Ascending aorta (tissue), 2 donors: ENCODE measurements around the gene CCDC197. TPM values are rescaled to one million over a fixed set of nuclear protein-coding genes. Genes with fewer than 3 reads are reported as not detected.

Experiments used
- DNase-seq, 2 donors: peaks; one replicate each; pipeline ENCODE4 v3.0.0-alpha.2; 2019; ENCODE audit warnings: low spot score in 2 of 2
- H3K27ac ChIP-seq, 2 donors: fragments of 200-600 bp; sonication (generic); one replicate each; pipeline ENCODE4 v1.5.1; 2016 to 2017; ENCODE audit warnings: mild to moderate bottlenecking in 1 of 2
- H3K27me3 ChIP-seq: fragments of 200-600 bp; sonication (generic); one replicate; pipeline ENCODE4 v1.5.1; 2017
- H3K36me3 ChIP-seq, 2 donors: fragments of 200-600 bp; sonication (generic); one replicate each; pipeline ENCODE4 v1.5.1; 2016
- H3K4me1 ChIP-seq, 2 donors: fragments of 200-600 bp; sonication (generic); one replicate each; pipeline ENCODE4 v1.5.1; 2016 to 2017; ENCODE audit warnings: mild to moderate bottlenecking in 1 of 2
- H3K4me3 ChIP-seq, 2 donors: fragments of 200-600 bp; sonication (generic); one replicate each; pipeline ENCODE4 v1.5.1; 2016 to 2017; ENCODE audit warnings: mild to moderate bottlenecking in 1 of 2
- H3K9me3 ChIP-seq, 2 donors: fragments of 200-600 bp; sonication (generic); one replicate each; pipeline ENCODE4 v1.5.1; 2016
- intact Hi-C: fragments of 100-400 bp; cut with DNase I; formaldehyde crosslinking; loops from one replicate; pipeline ENCODE4 v1.15.1; 2023
- total RNA-seq: library from RNA; depleted of rRNA; stranded (reverse); fragments of >200 nt; gene quantifications from one replicate; pipeline ENCODE4 v1.1.0, GENCODE V29; 2016
- TF ChIP-seq, protein P1 (sequence below), 3 experiments: fragments of 200-600 bp in 2 of 3; fragments of 450-650 bp in 1 of 3; sonication (generic) in 2 of 3; IDR thresholded peaks; one replicate each; pipeline ENCODE4 v1.5.1; 2016 to 2019; ENCODE audit warnings: antibody characterized with exemption in 3 of 3, mild to moderate bottlenecking in 1 of 3, moderate library complexity in 1 of 3

Gene CCDC197
- total RNA-seq, 1 donor from 2014 or later, result not detected

DNA sequence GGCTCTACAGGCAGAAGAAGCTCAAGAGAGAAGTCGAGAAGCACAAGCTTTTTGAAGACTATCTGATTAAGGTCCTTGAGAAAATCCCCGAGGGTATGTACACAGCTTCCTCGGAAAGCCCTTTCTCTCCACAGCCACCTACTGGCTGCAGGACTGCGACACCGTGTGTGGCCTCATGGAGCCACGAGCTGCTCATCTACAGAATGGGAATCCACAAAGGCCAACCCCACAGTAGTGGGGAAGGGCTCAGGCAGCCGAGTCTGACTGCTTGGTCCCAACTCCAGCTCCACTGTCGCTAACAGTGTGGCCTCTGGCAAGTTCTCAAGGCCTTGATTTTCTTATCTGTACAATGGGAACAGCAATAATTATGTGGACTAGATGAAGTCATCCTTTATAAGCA lies 2.5 kb downstream of the CCDC197 start:
- Histone ChIP-seq H3K4me3 (no peak overlapping the region), H3K27me3 (no peaks in the 10 kb centered on the region), H3K27ac (no peak overlapping the region), H3K4me1 (peaks cover 9 to 28% of the 10 kb centered on the region in 2 donors), H3K36me3 (no peaks in the 10 kb centered on the region), H3K9me3 (no peaks in the 10 kb centered on the region)
- TF ChIP-seq, protein P1, sequence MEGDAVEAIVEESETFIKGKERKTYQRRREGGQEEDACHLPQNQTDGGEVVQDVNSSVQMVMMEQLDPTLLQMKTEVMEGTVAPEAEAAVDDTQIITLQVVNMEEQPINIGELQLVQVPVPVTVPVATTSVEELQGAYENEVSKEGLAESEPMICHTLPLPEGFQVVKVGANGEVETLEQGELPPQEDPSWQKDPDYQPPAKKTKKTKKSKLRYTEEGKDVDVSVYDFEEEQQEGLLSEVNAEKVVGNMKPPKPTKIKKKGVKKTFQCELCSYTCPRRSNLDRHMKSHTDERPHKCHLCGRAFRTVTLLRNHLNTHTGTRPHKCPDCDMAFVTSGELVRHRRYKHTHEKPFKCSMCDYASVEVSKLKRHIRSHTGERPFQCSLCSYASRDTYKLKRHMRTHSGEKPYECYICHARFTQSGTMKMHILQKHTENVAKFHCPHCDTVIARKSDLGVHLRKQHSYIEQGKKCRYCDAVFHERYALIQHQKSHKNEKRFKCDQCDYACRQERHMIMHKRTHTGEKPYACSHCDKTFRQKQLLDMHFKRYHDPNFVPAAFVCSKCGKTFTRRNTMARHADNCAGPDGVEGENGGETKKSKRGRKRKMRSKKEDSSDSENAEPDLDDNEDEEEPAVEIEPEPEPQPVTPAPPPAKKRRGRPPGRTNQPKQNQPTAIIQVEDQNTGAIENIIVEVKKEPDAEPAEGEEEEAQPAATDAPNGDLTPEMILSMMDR (IDR thresholded peaks at IDR 0.05), result no peak
- DNase-seq, result no peak
- intact Hi-C loops, result no loop called here

DNA sequence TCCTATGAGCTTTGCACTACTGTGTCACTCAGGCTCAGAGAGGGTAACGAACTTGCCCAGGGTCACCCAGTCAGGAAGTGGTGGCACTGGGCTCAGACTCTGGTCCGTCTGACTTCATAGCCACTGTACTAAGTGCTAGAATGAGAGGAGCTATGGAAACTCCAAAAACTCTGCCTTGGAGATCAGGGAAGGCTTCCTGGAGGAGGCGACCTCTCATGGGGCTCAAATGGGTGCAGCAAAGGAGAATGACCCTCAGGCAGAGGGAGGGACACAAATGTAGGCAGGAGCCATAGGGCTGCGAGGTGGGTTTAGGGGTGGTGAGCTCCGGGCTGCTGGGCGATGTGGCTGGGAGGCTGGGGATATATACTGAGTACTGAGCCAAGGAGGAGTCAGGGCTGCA lies 3.2 kb downstream of the CCDC197 start:
- intact Hi-C loops, result loop anchor here (10.0 kb wide), 1 partner anchor 205 kb away; no protein-coding TSS in a partner anchor
- TF ChIP-seq, protein P1 (IDR thresholded peaks at IDR 0.05), result no peak
- H3K4me3 ChIP-seq, result no peak overlapping the region
- H3K27ac ChIP-seq, result no peak overlapping the region
- H3K4me1 ChIP-seq, result peaks cover 8 to 24% of the 10 kb centered on the region in 2 donors
- DNase-seq, result no peak
- H3K9me3 ChIP-seq, result no peaks in the 10 kb centered on the region
- H3K36me3 ChIP-seq, result no peaks in the 10 kb centered on the region
- no peaks in the 10 kb centered on the region for H3K27me3 ChIP-seq

DNA sequence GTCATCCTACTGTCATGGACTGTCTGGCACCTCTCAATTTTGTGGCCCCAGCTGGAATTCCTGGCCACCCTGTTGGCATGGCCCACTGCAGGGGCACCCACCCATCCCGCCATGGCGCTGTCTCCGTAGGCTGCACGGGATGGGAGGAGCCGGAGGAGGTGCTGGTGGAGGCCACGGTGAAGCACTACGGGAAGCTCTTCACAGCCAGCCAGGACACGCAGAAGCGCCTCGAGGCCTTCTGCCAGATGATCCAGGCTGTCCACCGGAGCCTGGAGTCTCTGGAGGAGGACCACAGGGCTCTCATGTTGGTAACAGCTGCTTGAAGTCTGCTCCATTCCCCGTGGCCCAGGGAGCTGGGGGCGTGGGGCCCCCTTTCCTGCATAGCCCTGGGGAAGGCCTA lies 3.9 kb downstream of the CCDC197 start:
- no peaks in the 10 kb centered on the region for H3K36me3 ChIP-seq
- TF ChIP-seq, protein P1 (IDR thresholded peaks at IDR 0.05), result no peak
- no peaks in the 10 kb centered on the region for H3K9me3 ChIP-seq
- DNase-seq, result no peak
- no peak overlapping the region for H3K27ac ChIP-seq
- intact Hi-C loops, result loop anchor here (1.0 to 10.0 kb wide), 2 partner anchors 62 to 206 kb away; no protein-coding TSS in a partner anchor
- H3K27me3 ChIP-seq, result no peaks in the 10 kb centered on the region
- peaks cover under 1 to 17% of the 10 kb centered on the region in 2 donors for H3K4me1 ChIP-seq
- no peak overlapping the region for H3K4me3 ChIP-seq

DNA sequence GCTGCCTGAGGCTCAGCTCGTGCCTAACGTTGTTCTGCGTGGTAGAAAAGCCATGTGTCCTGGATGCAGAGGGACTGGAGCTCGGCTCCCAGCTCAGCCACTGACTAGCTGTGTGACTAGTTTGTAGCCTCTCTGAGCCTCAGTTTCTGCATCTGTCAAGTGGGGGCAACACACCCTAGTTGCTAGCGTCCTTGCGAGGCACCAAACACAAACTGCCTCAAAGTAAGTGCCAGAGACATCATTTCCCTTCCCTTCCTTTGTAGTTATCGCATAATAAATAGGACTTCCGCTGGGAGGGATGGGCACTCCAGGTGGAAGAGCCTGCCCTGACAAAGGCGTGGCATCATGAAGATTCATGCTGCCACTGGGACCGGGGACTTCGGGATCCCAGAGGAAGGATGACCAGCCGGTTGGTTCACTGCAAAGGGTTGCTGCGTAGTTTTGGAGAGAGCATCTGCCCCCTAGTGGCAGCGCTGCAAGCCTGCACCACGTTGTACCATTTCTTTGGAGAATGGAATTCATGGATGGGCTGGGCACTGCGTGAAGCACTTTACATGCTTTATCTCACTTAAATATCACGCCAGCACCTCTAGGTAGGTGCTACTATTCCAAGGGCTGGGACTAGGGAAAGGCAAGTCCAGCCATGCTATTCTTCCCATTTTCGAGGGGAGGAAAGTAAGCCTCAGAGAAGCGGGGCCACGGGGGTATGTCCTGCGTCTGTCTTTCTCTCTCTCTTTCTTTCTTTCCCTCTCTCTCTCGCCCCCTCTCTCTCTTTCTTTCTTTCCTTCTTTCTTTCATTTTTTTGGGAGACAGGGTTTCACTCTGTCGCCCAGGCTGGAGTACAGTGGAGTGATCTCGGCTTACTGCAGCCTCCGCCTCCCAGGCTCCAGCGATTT lies 4.6 kb downstream of the CCDC197 start:
- no peak overlapping the region for H3K27ac ChIP-seq
- TF ChIP-seq, protein P1 (IDR thresholded peaks at IDR 0.05), result peak; percentile 93 to 96 (median 96)
- no peak for DNase-seq
- H3K4me3 ChIP-seq, result no peak overlapping the region
- no peaks in the 10 kb centered on the region for H3K36me3 ChIP-seq
- intact Hi-C loops, result loop anchor here (1.0 to 10.0 kb wide), 2 partner anchors 62 to 207 kb away; no protein-coding TSS in a partner anchor
- no peaks in the 10 kb centered on the region for H3K9me3 ChIP-seq
- peaks cover 0 to 9% of the 10 kb centered on the region in 2 donors for H3K4me1 ChIP-seq
- H3K27me3 ChIP-seq, result no peaks in the 10 kb centered on the region

DNA sequence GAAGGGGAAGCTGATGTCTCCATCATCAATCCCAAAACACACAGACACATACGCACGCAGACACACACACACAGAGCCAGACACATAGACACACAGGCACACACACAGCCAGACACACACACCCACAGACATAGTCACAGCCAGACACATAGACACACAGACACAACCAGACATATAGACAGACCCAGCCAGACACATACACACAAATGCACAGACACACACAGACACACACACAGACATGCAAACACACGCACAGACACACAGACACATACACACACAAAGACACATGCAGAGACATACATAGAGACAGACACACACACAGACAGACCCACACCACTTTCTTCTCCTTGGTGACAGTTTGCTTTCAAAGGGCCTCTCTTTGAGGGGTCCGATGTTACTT lies 6.3 kb downstream of the CCDC197 start:
- Histone ChIP-seq H3K36me3 (no peaks in the 10 kb centered on the region), H3K9me3 (no peaks in the 10 kb centered on the region), H3K4me3 (no peak overlapping the region), H3K27me3 (no peaks in the 10 kb centered on the region), H3K4me1 (no peaks in the 10 kb centered on the region), H3K27ac (no peak overlapping the region)
- TF ChIP-seq, protein P1 (IDR thresholded peaks at IDR 0.05), result no peak
- intact Hi-C loops, result loop anchor here (10.0 kb wide), 1 partner anchor 209 kb away; no protein-coding TSS in a partner anchor
- no peak for DNase-seq
